MM.1S (cell line): ENCODE results near the gene GBP1.

Source experiments
- CTCF ChIP-seq: fragments of 300-600 bp; sonication (generic); IDR thresholded peaks from 2 replicates; pipeline ENCODE4 v1.5.1; 2016; ENCODE audit warnings: antibody characterized with exemption, low read length, mixed read lengths
- EZH2 ChIP-seq: fragments of 300-600 bp; sonication (generic); optimal IDR thresholded peaks from 2 replicates; pipeline ENCODE3; 2017; ENCODE audit warnings: low read depth, mild to moderate bottlenecking, antibody characterized with exemption, low read length, mixed read lengths
- EZH2phosphoT487 ChIP-seq: fragments of 300-600 bp; sonication (generic); IDR thresholded peaks from 2 replicates; pipeline ENCODE4 v1.6.1; 2018; ENCODE audit warnings: antibody characterized with exemption, low read length

- no peak for TF ChIP-seq CTCF
- no peak for TF ChIP-seq EZH2
- TF ChIP-seq EZH2phosphoT487 = no peak
Measured at GRCh38 chr1:89035080-89035479, 29.9 kb downstream of the GBP1 start.
